Urothelium cell line (cell line): ENCODE results near the gene PRKG1.

Source experiments
- DNase-seq: peaks from one replicate; pipeline ENCODE4 v3.0.0; 2011; ENCODE audit warnings: low spot score, mixed read lengths
- FAIRE-seq: peaks from 2 replicates; lab custom pipeline; 2011; peaks lifted over from hg19 to GRCh38; lab: Jason Lieb, UNC

PRKG1 gene

GRCh38 chr10:51950371-51950995 lies 876.2 kb downstream of the PRKG1 start:
- no peak for DNase-seq
- no peak for FAIRE-seq

- no peak for FAIRE-seq
- no peak for DNase-seq
These were observed 876.8 kb downstream of the PRKG1 start for GRCh38 chr10:51950996-51951555.

- no peak for DNase-seq
- FAIRE-seq: no peak
These were observed 877.3 kb downstream of the PRKG1 start for GRCh38 chr10:51951601-51952000.

GRCh38 chr10:51952056-51952455 lies 877.8 kb downstream of the PRKG1 start:
- DNase-seq: no peak
- FAIRE-seq: no peak

GRCh38 chr10:51955696-51956095 lies 881.4 kb downstream of the PRKG1 start:
- DNase-seq: no peak
- no peak for FAIRE-seq

- FAIRE-seq (no peak), DNase-seq (no peak)
These were observed 882.5 kb downstream of the PRKG1 start for GRCh38 chr10:51956822-51957221.

- FAIRE-seq: no peak
- DNase-seq: peak; percentile 47
These were observed 886.2 kb downstream of the PRKG1 start for GRCh38 chr10:51960494-51960895.

GRCh38 chr10:51961401-51961800 lies 887.1 kb downstream of the PRKG1 start:
- no peak for FAIRE-seq

GRCh38 chr10:51964630-51965029 lies 890.3 kb downstream of the PRKG1 start:
- FAIRE-seq: no peak

More at GRCh38 chr10:51961401-51961800, 887.1 kb downstream of the PRKG1 start:
- no peak for DNase-seq

GRCh38 chr10:51965451-51965850 lies 891.2 kb downstream of the PRKG1 start:
- FAIRE-seq (no peak), DNase-seq (no peak)

More at GRCh38 chr10:51964630-51965029, 890.3 kb downstream of the PRKG1 start:
- DNase-seq: no peak

- DNase-seq (no peak), FAIRE-seq (peak; percentile 23)
These were observed 898.6 kb downstream of the PRKG1 start for GRCh38 chr10:51972733-51973346.

- FAIRE-seq (no peak), DNase-seq (no peak)
These were observed 906.5 kb downstream of the PRKG1 start for GRCh38 chr10:51980752-51981151.

- DNase-seq (no peak), FAIRE-seq (no peak)
These were observed 907.4 kb downstream of the PRKG1 start for GRCh38 chr10:51981731-51982130.

GRCh38 chr10:51983481-51983880 lies 909.2 kb downstream of the PRKG1 start:
- no peak for FAIRE-seq

GRCh38 chr10:51985336-51985735 lies 911.0 kb downstream of the PRKG1 start:
- FAIRE-seq (no peak), DNase-seq (no peak)

More at GRCh38 chr10:51983481-51983880, 909.2 kb downstream of the PRKG1 start:
- DNase-seq: no peak

- FAIRE-seq: no peak
- no peak for DNase-seq
These were observed 912.2 kb downstream of the PRKG1 start for GRCh38 chr10:51986516-51986915.

- DNase-seq (no peak), FAIRE-seq (no peak)
These were observed 919.2 kb downstream of the PRKG1 start for GRCh38 chr10:51993475-51993874.

GRCh38 chr10:51999096-51999495 lies 924.8 kb downstream of the PRKG1 start:
- DNase-seq (no peak), FAIRE-seq (no peak)

- DNase-seq (peak; percentile 54), FAIRE-seq (peak; percentile 5)
These were observed 930.2 kb downstream of the PRKG1 start for GRCh38 chr10:52004342-52004949.

GRCh38 chr10:52007091-52007490 lies 932.8 kb downstream of the PRKG1 start:
- FAIRE-seq: no peak
- DNase-seq: no peak

GRCh38 chr10:52011118-52011517 lies 936.8 kb downstream of the PRKG1 start:
- DNase-seq: no peak

GRCh38 chr10:52019077-52019555 lies 944.8 kb downstream of the PRKG1 start:
- FAIRE-seq (no peak), DNase-seq (no peak)

More at GRCh38 chr10:52011118-52011517, 936.8 kb downstream of the PRKG1 start:
- no peak for FAIRE-seq
